CD4-positive, alpha-beta T cell treated with Interleukin-10 for 1 hour (primary cell): Measurements from ENCODE around the gene CGNL1.

ENCODE experiments used
- DNase-seq: peaks from one replicate; pipeline ENCODE4 v3.0.0-alpha.2; 2020

The CGNL1 gene

GRCh38 chr15:57427367-57427821 is 51.1 kb downstream of the CGNL1 start:
- no peak for DNase-seq

- no peak for DNase-seq
Measured at GRCh38 chr15:57432141-57432741, 55.9 kb downstream of the CGNL1 start.

- no peak for DNase-seq
Measured at GRCh38 chr15:57436166-57436565, 59.9 kb downstream of the CGNL1 start.

GRCh38 chr15:57436961-57437360 is 60.7 kb downstream of the CGNL1 start:
- DNase-seq = no peak

- DNase-seq = no peak
Measured at GRCh38 chr15:57437564-57437963, 61.3 kb downstream of the CGNL1 start.

- DNase-seq = no peak
Measured at GRCh38 chr15:57438166-57438565, 61.9 kb downstream of the CGNL1 start.

GRCh38 chr15:57439128-57440027 is 63.1 kb downstream of the CGNL1 start:
- DNase-seq = no peak

GRCh38 chr15:57440167-57440566 is 63.9 kb downstream of the CGNL1 start:
- DNase-seq = no peak

- no peak for DNase-seq
Measured at GRCh38 chr15:57440799-57441198, 64.5 kb downstream of the CGNL1 start.

- DNase-seq = no peak
Measured at GRCh38 chr15:57442335-57442734, 66.0 kb downstream of the CGNL1 start.

- no peak for DNase-seq
Measured at GRCh38 chr15:57443486-57443885, 67.2 kb downstream of the CGNL1 start.

GRCh38 chr15:57444877-57445513 is 68.7 kb downstream of the CGNL1 start:
- no peak for DNase-seq

GRCh38 chr15:57445872-57446271 is 69.6 kb downstream of the CGNL1 start:
- no peak for DNase-seq

- DNase-seq = no peak
Measured at GRCh38 chr15:57446393-57446792, 70.1 kb downstream of the CGNL1 start.

GRCh38 chr15:57451555-57451954 is 75.2 kb downstream of the CGNL1 start:
- DNase-seq = no peak

- DNase-seq = no peak
Measured at GRCh38 chr15:57452090-57452754, 75.9 kb downstream of the CGNL1 start.

GRCh38 chr15:57455929-57456328 is 79.6 kb downstream of the CGNL1 start:
- DNase-seq = no peak

GRCh38 chr15:57456559-57456958 is 80.3 kb downstream of the CGNL1 start:
- DNase-seq = no peak

GRCh38 chr15:57457726-57458125 is 81.4 kb downstream of the CGNL1 start:
- DNase-seq = no peak

GRCh38 chr15:57458356-57458781 is 82.1 kb downstream of the CGNL1 start:
- DNase-seq = no peak

GRCh38 chr15:57460208-57460816 is 84.0 kb downstream of the CGNL1 start:
- DNase-seq = no peak

GRCh38 chr15:57461541-57461940 is 85.2 kb downstream of the CGNL1 start:
- no peak for DNase-seq

GRCh38 chr15:57462381-57462780 is 86.1 kb downstream of the CGNL1 start:
- DNase-seq = no peak
